DOHH2 (cell line): ENCODE measurements around the gene P4HB.

Source experiments
- H3F3A ChIP-seq: fragments of 200-600 bp; sonication (generic), shearing (Covaris generic); 2 replicates; pipeline ENCODE4 v1.6.0; 2016; ENCODE audit warnings: antibody characterized with exemption, mild to moderate bottlenecking; ENCODE audit not compliant: control insufficient read depth, insufficient read depth
- H3K27ac ChIP-seq: fragments of 200-600 bp; sonication (generic); 2 replicates; pipeline ENCODE4 v1.5.1; 2014; ENCODE audit warnings: low read depth, mild to moderate bottlenecking, low read length, moderate library complexity
- H3K27me3 ChIP-seq: fragments of 200-600 bp; sonication (generic); 2 replicates; pipeline ENCODE4 v1.6.1; 2014; ENCODE audit warnings: mild to moderate bottlenecking, low read length, mixed read lengths; ENCODE audit not compliant: control insufficient read depth
- H3K36me3 ChIP-seq: fragments of 200-600 bp; sonication (generic); 2 replicates; pipeline ENCODE4 v1.6.1; 2014; ENCODE audit warnings: mild to moderate bottlenecking, low read length, moderate library complexity, mixed read lengths; ENCODE audit not compliant: control insufficient read depth
- H3K4me1 ChIP-seq: fragments of 200-600 bp; sonication (generic); 2 replicates; pipeline ENCODE4 v1.6.1; 2014; ENCODE audit warnings: mild to moderate bottlenecking, low read length, mixed read lengths; ENCODE audit not compliant: control insufficient read depth
- H3K4me2 ChIP-seq: fragments of 200-600 bp; sonication (generic); 2 replicates; pipeline ENCODE4 v1.6.0; 2014; ENCODE audit warnings: mild to moderate bottlenecking, low read length, moderate library complexity
- H3K4me3 ChIP-seq: fragments of 200-600 bp; sonication (generic); 2 replicates; pipeline ENCODE4 v1.5.1; 2014; ENCODE audit warnings: mild to moderate bottlenecking, low read length, mixed read lengths
- H3K79me2 ChIP-seq: fragments of 200-600 bp; sonication (generic); 2 replicates; pipeline ENCODE4 v1.6.1; 2014; ENCODE audit warnings: mild to moderate bottlenecking, low read length, mixed read lengths; ENCODE audit not compliant: control insufficient read depth
- H3K9me2 ChIP-seq: fragments of 200-600 bp; sonication (generic); replicated peaks from 2 replicates; pipeline ENCODE4 v1.6.1; 2014; ENCODE audit warnings: mild to moderate bottlenecking, low read length, mixed read lengths; ENCODE audit not compliant: control insufficient read depth
- H3K9me3 ChIP-seq: fragments of 200-600 bp; sonication (generic); 2 replicates; pipeline ENCODE4 v1.6.1; 2014; ENCODE audit warnings: antibody characterized with exemption, low read length, mixed read lengths; ENCODE audit not compliant: control insufficient read depth, insufficient read depth
- H4K20me1 ChIP-seq: fragments of 200-600 bp; sonication (generic); 2 replicates; pipeline ENCODE4 v1.6.0; 2014; ENCODE audit warnings: low read depth, mild to moderate bottlenecking, antibody characterized with exemption, low read length, moderate library complexity; ENCODE audit not compliant: control insufficient read depth, insufficient read depth
- EZH2phosphoT487 ChIP-seq: fragments of 200-600 bp; sonication (generic); IDR thresholded peaks from 2 replicates; pipeline ENCODE4 v1.6.1; 2017; ENCODE audit warnings: borderline replicate concordance, mild to moderate bottlenecking, antibody characterized with exemption, low read length, moderate library complexity, mixed read lengths
- TF ChIP-seq, protein P1 (sequence below): fragments of 200-600 bp; sonication (generic); IDR thresholded peaks from one replicate; pipeline ENCODE4 v1.5.1; 2014; ENCODE audit warnings: antibody characterized with exemption, mild to moderate bottlenecking, low read depth, low read length; ENCODE audit not compliant: poor library complexity, severe bottlenecking

P4HB gene

GRCh38 chr17:81814748-81815645, 45.3 kb downstream of the P4HB start:
- H3K4me1 ChIP-seq, result no peaks in the 10 kb centered on the region
- H3K4me2 ChIP-seq, result no peak overlapping the region
- no peaks in the 10 kb centered on the region for H3K36me3 ChIP-seq
- 0 out of 2 replicates have a peak, but pooled peaks cover under 1% of the 10 kb centered on the region for H3K27me3 ChIP-seq
- H4K20me1 ChIP-seq, result no peaks in the 10 kb centered on the region
- no peaks in the 10 kb centered on the region for H3F3A ChIP-seq
- no peak for TF ChIP-seq EZH2phosphoT487
- TF ChIP-seq, protein P1, sequence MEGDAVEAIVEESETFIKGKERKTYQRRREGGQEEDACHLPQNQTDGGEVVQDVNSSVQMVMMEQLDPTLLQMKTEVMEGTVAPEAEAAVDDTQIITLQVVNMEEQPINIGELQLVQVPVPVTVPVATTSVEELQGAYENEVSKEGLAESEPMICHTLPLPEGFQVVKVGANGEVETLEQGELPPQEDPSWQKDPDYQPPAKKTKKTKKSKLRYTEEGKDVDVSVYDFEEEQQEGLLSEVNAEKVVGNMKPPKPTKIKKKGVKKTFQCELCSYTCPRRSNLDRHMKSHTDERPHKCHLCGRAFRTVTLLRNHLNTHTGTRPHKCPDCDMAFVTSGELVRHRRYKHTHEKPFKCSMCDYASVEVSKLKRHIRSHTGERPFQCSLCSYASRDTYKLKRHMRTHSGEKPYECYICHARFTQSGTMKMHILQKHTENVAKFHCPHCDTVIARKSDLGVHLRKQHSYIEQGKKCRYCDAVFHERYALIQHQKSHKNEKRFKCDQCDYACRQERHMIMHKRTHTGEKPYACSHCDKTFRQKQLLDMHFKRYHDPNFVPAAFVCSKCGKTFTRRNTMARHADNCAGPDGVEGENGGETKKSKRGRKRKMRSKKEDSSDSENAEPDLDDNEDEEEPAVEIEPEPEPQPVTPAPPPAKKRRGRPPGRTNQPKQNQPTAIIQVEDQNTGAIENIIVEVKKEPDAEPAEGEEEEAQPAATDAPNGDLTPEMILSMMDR, result no peak
- H3K79me2 ChIP-seq, result no peaks in the 10 kb centered on the region
- H3K27ac ChIP-seq, result no peak overlapping the region
- no peaks in the 10 kb centered on the region for H3K9me2 ChIP-seq
- no peak overlapping the region for H3K4me3 ChIP-seq
- no peaks in the 10 kb centered on the region for H3K9me3 ChIP-seq

DNA sequence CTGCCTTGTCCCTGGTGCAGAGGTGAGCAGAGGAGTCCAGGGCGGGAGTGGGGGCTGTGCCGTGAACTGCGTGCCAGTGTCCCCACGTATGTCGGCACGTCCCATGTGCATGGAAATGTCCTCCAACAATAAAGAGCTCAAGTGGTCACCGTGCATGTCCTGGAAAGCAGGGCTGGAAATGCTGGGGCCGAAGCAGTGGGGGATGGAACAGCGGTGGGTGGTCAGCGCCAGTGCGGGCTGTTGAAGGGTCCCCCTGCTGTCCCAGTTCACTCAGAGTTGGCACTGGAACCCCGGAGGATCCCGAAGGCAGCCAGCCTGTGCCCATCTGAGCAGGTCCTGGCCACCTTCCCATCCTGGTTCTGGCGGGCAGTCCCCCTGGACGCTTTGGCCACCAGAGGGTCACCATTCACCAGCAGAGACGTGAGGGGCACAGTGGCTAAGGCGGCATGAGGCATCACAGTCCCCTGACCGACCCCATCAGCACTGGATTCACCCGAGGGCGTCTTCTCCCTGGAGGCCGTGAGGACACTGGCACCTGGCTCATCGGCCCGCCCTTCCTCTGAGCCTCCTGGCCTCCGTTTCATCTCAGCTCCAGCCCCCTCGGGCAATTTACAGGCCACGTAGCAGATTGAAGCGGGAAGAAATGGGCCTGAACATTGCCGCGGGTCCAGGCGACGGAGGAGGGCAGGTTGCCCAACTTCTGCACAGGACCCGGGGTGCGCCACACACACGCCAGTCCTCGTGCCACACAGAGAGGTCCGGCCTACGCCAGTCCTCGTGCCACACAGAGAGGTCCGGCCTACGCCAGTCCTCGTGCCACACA, 46.3 kb downstream of the P4HB start:
- Histone ChIP-seq H3K27me3 (0 out of 2 replicates have a peak, but pooled peaks cover 4% of the 10 kb centered on the region), H3K9me2 (no peaks in the 10 kb centered on the region), H3K27ac (no peak overlapping the region), H3K36me3 (no peaks in the 10 kb centered on the region), H3K9me3 (no peaks in the 10 kb centered on the region), H3F3A (no peaks in the 10 kb centered on the region), H4K20me1 (no peaks in the 10 kb centered on the region), H3K4me3 (no peak overlapping the region), H3K4me2 (no peak overlapping the region), H3K4me1 (no peaks in the 10 kb centered on the region), H3K79me2 (no peaks in the 10 kb centered on the region)
- no peak for TF ChIP-seq EZH2phosphoT487
- TF ChIP-seq, protein P1, result no peak

- H3K4me3 ChIP-seq, result no peak overlapping the region
- H3K79me2 ChIP-seq, result no peaks in the 10 kb centered on the region
- no peak for TF ChIP-seq EZH2phosphoT487
- TF ChIP-seq, protein P1, result no peak
- 0 out of 2 replicates have a peak, but pooled peaks cover 4% of the 10 kb centered on the region for H3K27me3 ChIP-seq
- H3K36me3 ChIP-seq, result no peaks in the 10 kb centered on the region
- no peak overlapping the region for H3K27ac ChIP-seq
- H3K4me1 ChIP-seq, result no peaks in the 10 kb centered on the region
- H3K9me2 ChIP-seq, result no peaks in the 10 kb centered on the region
- no peaks in the 10 kb centered on the region for H3F3A ChIP-seq
- H3K9me3 ChIP-seq, result no peaks in the 10 kb centered on the region
- H3K4me2 ChIP-seq, result no peak overlapping the region
- H4K20me1 ChIP-seq, result no peaks in the 10 kb centered on the region
Measured at GRCh38 chr17:81813371-81813684, 47.0 kb downstream of the P4HB start.
